Naive B cell (primary cell): Measurements from ENCODE around the gene TRIO. TPM values are rescaled to one million over a fixed set of nuclear protein-coding genes. Genes with fewer than 3 reads are reported as not detected.

Source experiments
- ATAC-seq, 2 donors: fragments of 150-1000 bp; cut with Tn5 transposase; 2 replicates each; pipeline ENCODE4 v1.10.0; 2021; ENCODE audit warnings: low read depth in 2 of 2, mild to moderate bottlenecking in 2 of 2, moderate library complexity in 2 of 2
- DNase-seq: peaks from one replicate; pipeline ENCODE4 v3.0.0; 2022
- H3K27ac Mint-ChIP-seq, 6 donors: one replicate each; pipeline ENCODE4 v1.8.0; 2020 to 2022; ENCODE audit warnings: mild to moderate bottlenecking in 6 of 6, mixed read lengths in 6 of 6, moderate library complexity in 5 of 6, inconsistent platforms in 2 of 6
- H3K27me3 Mint-ChIP-seq, 3 donors: one replicate each; pipeline ENCODE4 v1.8.0; 2021 to 2022; ENCODE audit warnings: mixed read lengths in 3 of 3, mild to moderate bottlenecking in 1 of 3
- H3K36me3 Mint-ChIP-seq, 2 donors: one replicate each; pipeline ENCODE4 v1.8.0; 2020 to 2022; ENCODE audit warnings: mixed read lengths in 2 of 2, inconsistent platforms in 1 of 2, mild to moderate bottlenecking in 1 of 2
- H3K4me1 Mint-ChIP-seq, 3 donors: one replicate each; pipeline ENCODE4 v1.8.0; 2020 to 2022; ENCODE audit warnings: mixed read lengths in 3 of 3, inconsistent platforms in 1 of 3, mild to moderate bottlenecking in 1 of 3, moderate library complexity in 1 of 3
- H3K4me3 Mint-ChIP-seq, 8 donors: one replicate each; pipeline ENCODE4 v1.8.0; 2020 to 2022; ENCODE audit warnings: mild to moderate bottlenecking in 8 of 8, mixed read lengths in 8 of 8, moderate library complexity in 8 of 8, inconsistent platforms in 2 of 8
- H3K9me3 Mint-ChIP-seq, 7 donors: one replicate each; pipeline ENCODE4 v1.8.0; 2020 to 2022; ENCODE audit warnings: mixed read lengths in 7 of 7, mild to moderate bottlenecking in 5 of 7, inconsistent platforms in 2 of 7, moderate library complexity in 1 of 7
- polyA plus RNA-seq, 6 donors: library from polyadenylated mRNA; unstranded; fragments of 300-500 nt; fragmentation: Illumina TruSeq; gene quantifications; one replicate each; pipeline ENCODE4 v1.2.3, GENCODE V29; 2021; ENCODE audit warnings: low read depth in 6 of 6

The TRIO gene
- polyA plus RNA-seq, 6 donors from 2014 or later = 7.3 to 16.4 (median 11.1) TPM

DNA sequence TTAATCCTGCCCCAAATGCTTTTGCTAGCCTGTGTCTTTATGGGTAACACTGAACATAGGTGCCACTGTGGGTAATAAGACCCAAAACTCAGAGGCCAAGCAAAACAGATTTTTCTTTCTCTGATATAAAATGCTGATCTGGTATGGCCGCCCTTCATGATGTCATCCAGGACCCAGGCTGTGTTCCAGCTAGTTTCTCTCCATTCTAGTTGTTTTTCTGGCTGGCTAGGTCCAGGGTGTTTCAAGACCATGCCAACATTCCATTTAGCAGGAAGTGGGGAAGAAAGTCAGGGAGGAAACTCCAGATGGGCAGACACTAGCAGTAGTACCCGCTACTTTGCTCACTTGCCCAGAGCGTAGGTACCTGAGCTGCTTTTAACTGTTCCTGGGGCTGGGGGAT is 254.6 kb downstream of the TRIO start:
- ATAC-seq = no peak
- Mint-ChIP-seq H3K27ac (peak overlapping the region in 3 of 6 donors; percentile 5 to 68 (median 45)), H3K27me3 (no peaks in the 10 kb centered on the region), H3K9me3 (peaks cover 0 to 3% (median 0%) of the 10 kb centered on the region in 7 donors), H3K36me3 (peaks cover 25 to 34% of the 10 kb centered on the region in 2 donors), H3K4me3 (no peak overlapping the region), H3K4me1 (peaks cover 0 to 11% (median 5%) of the 10 kb centered on the region in 3 donors)
- DNase-seq = no peak

- H3K36me3 Mint-ChIP-seq = peaks cover 15 to 38% of the 10 kb centered on the region in 2 donors
Measured at GRCh38 chr5:14399054-14399692, 256.0 kb downstream of the TRIO start.

DNA sequence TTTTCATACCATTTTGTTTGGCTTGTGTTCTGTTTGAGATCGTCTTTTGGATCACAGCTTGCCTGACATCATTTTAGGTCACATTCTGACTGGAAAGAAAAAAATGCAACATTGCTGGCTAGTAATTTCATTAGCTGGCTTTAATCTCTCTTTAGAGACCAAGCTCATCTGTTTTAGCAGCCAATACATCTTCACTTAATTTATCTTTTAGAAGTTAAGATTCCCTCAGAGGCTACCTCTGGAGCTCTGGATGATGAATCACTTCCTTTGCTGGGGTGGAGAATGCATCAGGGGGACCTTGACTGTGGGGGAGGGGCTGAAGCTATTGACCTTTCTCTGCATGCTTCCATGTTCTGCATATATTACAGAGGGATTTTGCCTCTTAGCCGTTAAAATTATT is 256.9 kb downstream of the TRIO start:
- DNase-seq (no peak), ATAC-seq (no peak)
- Mint-ChIP-seq H3K4me1 (peaks cover 0 to 14% (median 5%) of the 10 kb centered on the region in 3 donors), H3K27ac (no peak overlapping the region), H3K27me3 (no peaks in the 10 kb centered on the region), H3K9me3 (peaks cover 0 to 4% (median 0%) of the 10 kb centered on the region in 7 donors), H3K36me3 (peaks cover 14 to 38% of the 10 kb centered on the region in 2 donors), H3K4me3 (no peak overlapping the region)

More at GRCh38 chr5:14399054-14399692, 256.0 kb downstream of the TRIO start:
- Mint-ChIP-seq H3K4me1 (peaks cover 0 to 14% (median 5%) of the 10 kb centered on the region in 3 donors), H3K9me3 (peaks cover 0 to 4% (median 0%) of the 10 kb centered on the region in 7 donors), H3K27me3 (no peaks in the 10 kb centered on the region), H3K27ac (no peak overlapping the region), H3K4me3 (no peak overlapping the region)
- DNase-seq (peak; percentile 5), ATAC-seq (no peak)

DNA sequence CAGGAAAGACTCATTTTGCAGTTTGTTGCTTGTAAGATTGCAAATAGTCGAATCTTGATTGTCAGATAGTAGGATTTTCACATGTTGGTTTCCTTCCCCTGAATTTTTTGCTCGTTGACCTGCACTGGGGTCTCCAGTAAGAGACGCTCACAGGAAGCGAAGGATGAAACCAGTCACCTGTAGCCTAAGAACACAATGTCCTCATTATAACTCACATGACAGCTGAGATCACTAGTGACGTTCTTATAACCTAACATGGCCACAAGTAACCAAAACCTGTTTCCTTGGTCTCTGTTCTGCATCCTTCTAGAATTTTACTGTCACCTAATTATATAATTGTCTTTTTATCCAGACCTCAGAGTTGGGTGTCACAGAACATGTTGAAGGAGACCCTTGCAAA is 257.5 kb downstream of the TRIO start:
- H3K4me3 Mint-ChIP-seq = no peak overlapping the region
- DNase-seq (no peak), ATAC-seq (no peak)
- no peak overlapping the region for H3K27ac Mint-ChIP-seq
- H3K36me3 Mint-ChIP-seq = peaks cover 19 to 38% of the 10 kb centered on the region in 2 donors
- H3K4me1 Mint-ChIP-seq = peaks cover 0 to 14% (median 5%) of the 10 kb centered on the region in 3 donors
- peaks cover 0 to 4% (median 0%) of the 10 kb centered on the region in 7 donors for H3K9me3 Mint-ChIP-seq
- H3K27me3 Mint-ChIP-seq = no peaks in the 10 kb centered on the region

- H3K4me1 Mint-ChIP-seq = peaks cover 0 to 14% (median 5%) of the 10 kb centered on the region in 3 donors
- DNase-seq (no peak), ATAC-seq (no peak)
- H3K27ac Mint-ChIP-seq = no peak overlapping the region
- H3K9me3 Mint-ChIP-seq = peaks cover 0 to 4% (median 0%) of the 10 kb centered on the region in 7 donors
- H3K4me3 Mint-ChIP-seq = no peak overlapping the region
- H3K36me3 Mint-ChIP-seq = peaks cover 27 to 38% of the 10 kb centered on the region in 2 donors
- no peaks in the 10 kb centered on the region for H3K27me3 Mint-ChIP-seq
Measured at GRCh38 chr5:14401639-14402038, 258.5 kb downstream of the TRIO start.

DNA sequence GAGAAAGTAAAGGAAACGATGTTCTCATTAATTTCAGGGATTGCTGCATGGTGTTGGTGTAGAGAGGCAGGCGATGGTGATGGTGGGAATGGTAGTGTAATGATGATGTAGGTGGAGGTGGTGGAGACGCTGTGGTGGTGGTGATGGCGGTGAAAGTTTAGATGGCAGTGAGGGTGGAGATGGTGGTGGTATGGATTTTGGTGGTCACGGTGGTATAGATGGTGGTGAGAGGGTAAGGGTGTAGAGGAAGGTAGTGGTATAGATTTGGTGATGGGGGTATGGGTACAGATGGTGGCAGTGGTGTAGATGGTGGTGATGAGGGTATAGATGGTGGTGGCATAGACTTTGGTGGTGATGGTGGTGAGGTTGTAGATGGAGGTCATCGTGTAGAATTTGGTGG is 259.3 kb downstream of the TRIO start:
- Mint-ChIP-seq H3K9me3 (peaks cover 0 to 4% (median 0%) of the 10 kb centered on the region in 7 donors), H3K4me3 (peak overlapping the region in 1 of 8 donors; percentile 16), H3K27ac (peak overlapping the region in 3 of 6 donors; percentile 15 to 82 (median 72)), H3K27me3 (no peaks in the 10 kb centered on the region), H3K4me1 (peaks cover 0 to 14% (median 5%) of the 10 kb centered on the region in 3 donors), H3K36me3 (peaks cover 20 to 37% of the 10 kb centered on the region in 2 donors)
- DNase-seq (no peak), ATAC-seq (no peak)

- Mint-ChIP-seq H3K27me3 (no peaks in the 10 kb centered on the region), H3K4me3 (peak overlapping the region in 1 of 8 donors; percentile 68), H3K36me3 (peaks cover 20 to 28% of the 10 kb centered on the region in 2 donors), H3K27ac (no peak overlapping the region), H3K9me3 (peaks cover 0 to 4% (median 0%) of the 10 kb centered on the region in 7 donors), H3K4me1 (peaks cover 0 to 14% (median 5%) of the 10 kb centered on the region in 3 donors)
- DNase-seq = no peak
- no peak for ATAC-seq
Measured at GRCh38 chr5:14404780-14405179, 261.6 kb downstream of the TRIO start.

GRCh38 chr5:14405267-14405666 is 262.1 kb downstream of the TRIO start:
- Mint-ChIP-seq H3K27ac (no peak overlapping the region), H3K4me1 (peaks cover 0 to 14% (median 5%) of the 10 kb centered on the region in 3 donors), H3K4me3 (no peak overlapping the region), H3K36me3 (peaks cover 20 to 28% of the 10 kb centered on the region in 2 donors), H3K9me3 (peaks cover 0 to 4% (median 0%) of the 10 kb centered on the region in 7 donors), H3K27me3 (no peaks in the 10 kb centered on the region)
- DNase-seq (no peak), ATAC-seq (no peak)

DNA sequence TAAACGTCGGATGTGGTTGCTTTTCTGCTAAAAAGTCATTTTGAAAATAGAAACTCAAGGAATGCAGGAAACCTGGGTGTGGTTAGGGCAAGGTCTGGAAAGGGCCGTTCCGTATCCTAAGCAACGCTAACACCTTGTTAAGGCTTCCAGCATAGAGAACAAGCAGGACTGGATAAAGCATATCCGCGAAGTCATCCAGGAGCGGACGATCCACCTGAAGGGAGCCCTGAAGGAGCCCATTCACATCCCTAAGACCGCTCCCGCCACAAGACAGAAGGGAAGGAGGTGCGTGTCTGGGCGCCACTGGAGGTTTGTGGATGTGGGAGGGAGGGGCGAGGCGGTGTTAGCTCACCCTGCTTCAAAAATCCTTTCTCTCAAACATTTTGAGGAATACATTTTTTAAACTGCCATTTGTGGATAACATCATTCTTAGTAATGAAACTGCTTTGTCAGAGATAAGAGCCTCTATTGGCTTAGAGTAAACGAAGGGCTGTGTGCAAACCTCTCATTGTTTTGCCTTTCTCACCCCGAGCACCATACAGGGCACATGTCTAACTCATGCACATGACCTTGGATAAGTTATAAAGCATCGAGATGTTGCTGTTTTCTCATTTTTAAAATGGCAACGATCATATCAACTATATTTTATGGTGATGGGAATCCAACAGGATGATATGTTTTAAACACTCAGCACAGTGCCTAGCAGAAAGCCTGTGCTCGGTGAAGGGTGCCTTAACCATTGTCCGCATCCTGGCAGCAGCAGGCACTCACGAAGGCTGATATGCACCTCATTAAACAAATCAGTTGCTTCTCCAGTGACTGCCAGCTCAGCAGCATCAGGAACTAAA is 262.8 kb downstream of the TRIO start:
- Mint-ChIP-seq H3K9me3 (peaks cover 0 to 4% (median 0%) of the 10 kb centered on the region in 7 donors), H3K4me1 (peaks cover 0 to 13% (median 5%) of the 10 kb centered on the region in 3 donors), H3K27me3 (no peaks in the 10 kb centered on the region), H3K36me3 (peaks cover 24 to 27% of the 10 kb centered on the region in 2 donors), H3K4me3 (no peak overlapping the region), H3K27ac (peak overlapping the region in 1 of 6 donors; percentile 70)
- ATAC-seq (no peak), DNase-seq (no peak)

DNA sequence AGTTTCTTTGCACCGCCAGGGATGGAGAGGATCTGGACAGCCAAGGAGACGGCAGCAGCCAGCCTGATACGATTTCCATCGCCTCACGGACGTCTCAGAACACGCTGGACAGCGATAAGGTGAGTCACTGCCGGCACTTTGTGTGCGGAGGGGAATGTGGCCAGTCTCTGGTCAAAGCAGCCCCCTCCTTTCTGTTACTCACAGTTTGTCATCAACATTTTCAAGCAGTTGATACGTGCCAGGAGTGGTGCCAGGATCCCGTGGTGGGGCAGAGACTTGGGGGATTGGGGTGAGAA is 263.4 kb downstream of the TRIO start:
- H3K27me3 Mint-ChIP-seq = no peaks in the 10 kb centered on the region
- peaks cover 19 to 25% of the 10 kb centered on the region in 2 donors for H3K36me3 Mint-ChIP-seq
- DNase-seq (no peak), ATAC-seq (no peak)
- H3K27ac Mint-ChIP-seq = peak overlapping the region in 1 of 6 donors; percentile 40
- H3K9me3 Mint-ChIP-seq = peaks cover 0 to 4% (median 0%) of the 10 kb centered on the region in 7 donors
- peaks cover 0 to 9% (median 5%) of the 10 kb centered on the region in 3 donors for H3K4me1 Mint-ChIP-seq
- no peak overlapping the region for H3K4me3 Mint-ChIP-seq

- H3K27ac Mint-ChIP-seq = peak overlapping the region in 3 of 6 donors; percentile 37 to 84 (median 40)
- no peak for DNase-seq
Measured at GRCh38 chr5:14407051-14407450, 263.9 kb downstream of the TRIO start.

GRCh38 chr5:14407746-14408175 is 264.6 kb downstream of the TRIO start:
- Mint-ChIP-seq H3K9me3 (peaks cover 0 to under 1% (median 0%) of the 10 kb centered on the region in 7 donors), H3K27me3 (no peaks in the 10 kb centered on the region), H3K4me1 (peaks cover 0 to 2% (median 0%) of the 10 kb centered on the region in 3 donors), H3K4me3 (no peak overlapping the region), H3K27ac (no peak overlapping the region), H3K36me3 (peaks cover 11 to 25% of the 10 kb centered on the region in 2 donors)
- DNase-seq (no peak), ATAC-seq (no peak)

More at GRCh38 chr5:14407051-14407450, 263.9 kb downstream of the TRIO start:
- H3K4me3 Mint-ChIP-seq = no peak overlapping the region
- H3K36me3 Mint-ChIP-seq = peaks cover 18 to 25% of the 10 kb centered on the region in 2 donors
- peaks cover 0 to 4% (median 0%) of the 10 kb centered on the region in 7 donors for H3K9me3 Mint-ChIP-seq
- no peaks in the 10 kb centered on the region for H3K27me3 Mint-ChIP-seq
- peaks cover 0 to 9% (median 4%) of the 10 kb centered on the region in 3 donors for H3K4me1 Mint-ChIP-seq
- ATAC-seq = no peak

DNA sequence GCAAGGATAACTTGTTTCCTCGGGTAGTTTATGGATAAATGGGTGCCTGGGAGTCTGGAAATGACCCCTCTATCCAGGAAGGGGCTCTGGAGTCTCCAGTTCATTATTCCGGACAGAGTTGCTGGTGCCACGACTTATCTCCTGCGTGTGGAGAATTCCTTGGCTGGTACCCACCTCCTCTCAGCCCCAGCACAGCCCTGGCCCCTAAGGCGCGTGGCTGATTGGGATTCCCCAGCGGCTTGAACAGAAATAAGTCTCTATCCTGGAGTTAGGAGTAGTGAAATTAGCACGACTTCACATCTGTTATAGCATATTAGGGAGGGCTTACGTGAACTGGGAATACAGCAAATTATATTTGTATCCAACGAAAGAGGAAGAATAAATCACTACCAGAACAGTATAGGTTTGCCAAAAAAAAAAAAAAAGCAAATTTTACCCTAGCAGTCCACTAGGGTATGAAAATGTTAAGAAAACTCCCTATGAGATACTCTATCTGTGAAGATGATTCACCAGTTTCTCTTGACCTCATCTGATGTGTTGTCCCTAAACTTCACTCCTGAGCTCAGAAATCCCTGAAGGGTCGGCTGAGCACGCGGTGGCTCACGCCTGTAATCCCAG is 265.9 kb downstream of the TRIO start:
- H3K4me1 Mint-ChIP-seq = no peaks in the 10 kb centered on the region
- no peak for ATAC-seq
- DNase-seq = no peak
- peaks cover 19 to 25% of the 10 kb centered on the region in 2 donors for H3K36me3 Mint-ChIP-seq
- peak overlapping the region in 2 of 6 donors; percentile 62 to 86 for H3K27ac Mint-ChIP-seq
- H3K27me3 Mint-ChIP-seq = no peaks in the 10 kb centered on the region
- no peaks in the 10 kb centered on the region for H3K9me3 Mint-ChIP-seq
- H3K4me3 Mint-ChIP-seq = peak overlapping the region in 1 of 8 donors; percentile 47
